ENCODE data around the gene LTC4S.

The LTC4S gene

GRCh38 chr5:179824745-179825112 is 30.9 kb downstream of the LTC4S start:
- no peak overlapping the region for H3K9ac ChIP-seq (ENCODE audit: low read depth, low read length)
- H3K79me2 ChIP-seq (ENCODE audit: insufficient read depth, low read length) = peaks cover 20% of the 10 kb centered on the region
- H3K27me3 ChIP-seq (ENCODE audit: insufficient read depth, low read length, poor library complexity) = no peaks in the 10 kb centered on the region
- no peak for DNase-seq
- ATAC-seq (ENCODE audit: insufficient read depth, low read depth) = no peak
- peaks cover 22% of the 10 kb centered on the region for H3K4me1 ChIP-seq (ENCODE audit: insufficient read depth, low read length)
- no peak for TF ChIP-seq EZH2 (IDR thresholded peaks at IDR 0.05; ENCODE audit: borderline replicate concordance, low read depth, low read length, severe bottlenecking)
- TF ChIP-seq CTCF (IDR thresholded peaks at IDR 0.05; ENCODE audit: borderline replicate concordance, extremely low read depth, low read length, poor library complexity, severe bottlenecking) = no peak
- no peak overlapping the region for H3K4me2 ChIP-seq (ENCODE audit: insufficient read depth, low read length)
- peaks cover 11% of the 10 kb centered on the region for H4K20me1 ChIP-seq (ENCODE audit: insufficient read depth, low read length)
- H3K4me3 ChIP-seq (ENCODE audit: low read depth in 1 of 2, low read length in 2 of 2) = no peak overlapping the region
- no peak overlapping the region for H3K27ac ChIP-seq (ENCODE audit: low read length)
- no peaks in the 10 kb centered on the region for H3K9me3 ChIP-seq (ENCODE audit: insufficient read depth, low read length, severe bottlenecking)
- H2AFZ ChIP-seq (ENCODE audit: low read depth, low read length) = no peak overlapping the region
- peaks cover 64% of the 10 kb centered on the region for H3K36me3 ChIP-seq (ENCODE audit: insufficient read depth, low read length)

- H3K4me2 ChIP-seq (ENCODE audit: insufficient read depth, low read length) = no peak overlapping the region
- no peaks in the 10 kb centered on the region for H3K27me3 ChIP-seq (ENCODE audit: insufficient read depth, low read length, poor library complexity)
- ATAC-seq (ENCODE audit: insufficient read depth, low read depth) (no peak), DNase-seq (no peak)
- peaks cover 13% of the 10 kb centered on the region for H3K4me1 ChIP-seq (ENCODE audit: insufficient read depth, low read length)
- H3K9me3 ChIP-seq (ENCODE audit: insufficient read depth, low read length, severe bottlenecking) = no peaks in the 10 kb centered on the region
- H3K9ac ChIP-seq (ENCODE audit: low read depth, low read length) = no peak overlapping the region
- peaks cover 11% of the 10 kb centered on the region for H4K20me1 ChIP-seq (ENCODE audit: insufficient read depth, low read length)
- H3K4me3 ChIP-seq (ENCODE audit: low read depth in 1 of 2, low read length in 2 of 2) = no peak overlapping the region
- H3K79me2 ChIP-seq (ENCODE audit: insufficient read depth, low read length) = peaks cover 20% of the 10 kb centered on the region
- no peak overlapping the region for H2AFZ ChIP-seq (ENCODE audit: low read depth, low read length)
- H3K27ac ChIP-seq (ENCODE audit: low read length) = no peak overlapping the region
- H3K36me3 ChIP-seq (ENCODE audit: insufficient read depth, low read length) = peaks cover 71% of the 10 kb centered on the region
- no peak for TF ChIP-seq CTCF (IDR thresholded peaks at IDR 0.05; ENCODE audit: borderline replicate concordance, extremely low read depth, low read length, poor library complexity, severe bottlenecking)
- no peak for TF ChIP-seq EZH2 (IDR thresholded peaks at IDR 0.05; ENCODE audit: borderline replicate concordance, low read depth, low read length, severe bottlenecking)
These were observed 31.9 kb downstream of the LTC4S start for GRCh38 chr5:179825655-179826182.

GRCh38 chr5:179827680-179828079 is 33.9 kb downstream of the LTC4S start:
- H3K4me3 ChIP-seq (ENCODE audit: low read depth in 1 of 2, low read length in 2 of 2) = no peak overlapping the region
- H3K27ac ChIP-seq (ENCODE audit: low read length) = no peak overlapping the region
- H3K27me3 ChIP-seq (ENCODE audit: insufficient read depth, low read length, poor library complexity) = no peaks in the 10 kb centered on the region
- H4K20me1 ChIP-seq (ENCODE audit: insufficient read depth, low read length) = peaks cover 4% of the 10 kb centered on the region; the same call in 1 of the 2 replicates
- TF ChIP-seq CTCF (IDR thresholded peaks at IDR 0.05; ENCODE audit: borderline replicate concordance, extremely low read depth, low read length, poor library complexity, severe bottlenecking) = peak; percentile 9
- TF ChIP-seq EZH2 (IDR thresholded peaks at IDR 0.05; ENCODE audit: borderline replicate concordance, low read depth, low read length, severe bottlenecking) = no peak
- no peak overlapping the region for H3K9ac ChIP-seq (ENCODE audit: low read depth, low read length)
- DNase-seq = peak; percentile 45
- H3K4me2 ChIP-seq (ENCODE audit: insufficient read depth, low read length) = no peak overlapping the region
- no peaks in the 10 kb centered on the region for H3K9me3 ChIP-seq (ENCODE audit: insufficient read depth, low read length, severe bottlenecking)
- H2AFZ ChIP-seq (ENCODE audit: low read depth, low read length) = no peak overlapping the region
- H3K36me3 ChIP-seq (ENCODE audit: insufficient read depth, low read length) = peaks cover 80% of the 10 kb centered on the region
- peaks cover 4% of the 10 kb centered on the region; the same call in 1 of the 2 replicates for H3K79me2 ChIP-seq (ENCODE audit: insufficient read depth, low read length)
- peaks cover 1% of the 10 kb centered on the region; the same call in 1 of the 2 replicates for H3K4me1 ChIP-seq (ENCODE audit: insufficient read depth, low read length)
- peak; percentile 73 for ATAC-seq (ENCODE audit: insufficient read depth, low read depth)
